ENCODE results near the gene DENND5A. TPM values are rescaled to one million over a fixed set of nuclear protein-coding genes. Genes with fewer than 3 reads are reported as not detected.

DENND5A gene
- total and polyA plus RNA-seq, 10 of the 15 experiments (the other 5 are each of a cell fraction or from before 2014, with no cell fraction given), result 15.6 to 157 (median 85.1) TPM

GRCh38 chr11:9210922-9211320 lies 54.2 kb downstream of the DENND5A start (continued):
- TF ChIP-seq, protein P1, sequence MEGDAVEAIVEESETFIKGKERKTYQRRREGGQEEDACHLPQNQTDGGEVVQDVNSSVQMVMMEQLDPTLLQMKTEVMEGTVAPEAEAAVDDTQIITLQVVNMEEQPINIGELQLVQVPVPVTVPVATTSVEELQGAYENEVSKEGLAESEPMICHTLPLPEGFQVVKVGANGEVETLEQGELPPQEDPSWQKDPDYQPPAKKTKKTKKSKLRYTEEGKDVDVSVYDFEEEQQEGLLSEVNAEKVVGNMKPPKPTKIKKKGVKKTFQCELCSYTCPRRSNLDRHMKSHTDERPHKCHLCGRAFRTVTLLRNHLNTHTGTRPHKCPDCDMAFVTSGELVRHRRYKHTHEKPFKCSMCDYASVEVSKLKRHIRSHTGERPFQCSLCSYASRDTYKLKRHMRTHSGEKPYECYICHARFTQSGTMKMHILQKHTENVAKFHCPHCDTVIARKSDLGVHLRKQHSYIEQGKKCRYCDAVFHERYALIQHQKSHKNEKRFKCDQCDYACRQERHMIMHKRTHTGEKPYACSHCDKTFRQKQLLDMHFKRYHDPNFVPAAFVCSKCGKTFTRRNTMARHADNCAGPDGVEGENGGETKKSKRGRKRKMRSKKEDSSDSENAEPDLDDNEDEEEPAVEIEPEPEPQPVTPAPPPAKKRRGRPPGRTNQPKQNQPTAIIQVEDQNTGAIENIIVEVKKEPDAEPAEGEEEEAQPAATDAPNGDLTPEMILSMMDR (IDR thresholded peaks at IDR 0.05 in 2 of 3, conservative IDR thresholded peaks at IDR 0.05 in 1 of 3; ENCODE audit: control insufficient read depth in 2 of 3, extremely low read depth in 1 of 3, insufficient read depth in 1 of 3, low read depth in 3 of 3, low read length in 3 of 3), result no peak
- TF ChIP-seq IRF4 (IDR thresholded peaks at IDR 0.05; ENCODE audit: low read depth, low read length) (peak; percentile 63; the same call in 1 of the 2 replicates), ASH2L (IDR thresholded peaks at IDR 0.05; ENCODE audit: borderline replicate concordance, low read depth) (no peak), ZNF274 (IDR thresholded peaks at IDR 0.05; ENCODE audit: insufficient read depth, insufficient read length) (no peak), RELB (IDR thresholded peaks at IDR 0.05; ENCODE audit: low read depth) (peak; percentile 93), CREB1 (IDR thresholded peaks at IDR 0.05; ENCODE audit: low read depth) (peak; percentile 42), RB1 (IDR thresholded peaks at IDR 0.05; ENCODE audit: borderline replicate concordance) (no peak), NFYB (IDR thresholded peaks at IDR 0.05; ENCODE audit: insufficient read depth, low read depth, low read length) (no peak), ZNF592 (IDR thresholded peaks at IDR 0.05) (no peak), TARDBP (IDR thresholded peaks at IDR 0.05; ENCODE audit: borderline replicate concordance) (no peak), CBX3 (IDR thresholded peaks at IDR 0.05; ENCODE audit: borderline replicate concordance, low read depth) (no peak), SKIL (IDR thresholded peaks at IDR 0.05; ENCODE audit: low read depth, poor library complexity, severe bottlenecking) (peak; percentile 86), MEF2A (IDR thresholded peaks at IDR 0.05; ENCODE audit: insufficient read depth, low read depth, low read length) (peak; percentile 45; the same call in 1 of the 2 replicates), SUPT20H (IDR thresholded peaks at IDR 0.05; ENCODE audit: borderline replicate concordance, control insufficient read depth, low read depth, low read length) (no peak), JUNB (IDR thresholded peaks at IDR 0.05) (peak; percentile 82), POLR2AphosphoS2 (IDR thresholded peaks at IDR 0.05; ENCODE audit: low read depth, low read length) (no peak)
- TF ChIP-seq, protein P2, sequence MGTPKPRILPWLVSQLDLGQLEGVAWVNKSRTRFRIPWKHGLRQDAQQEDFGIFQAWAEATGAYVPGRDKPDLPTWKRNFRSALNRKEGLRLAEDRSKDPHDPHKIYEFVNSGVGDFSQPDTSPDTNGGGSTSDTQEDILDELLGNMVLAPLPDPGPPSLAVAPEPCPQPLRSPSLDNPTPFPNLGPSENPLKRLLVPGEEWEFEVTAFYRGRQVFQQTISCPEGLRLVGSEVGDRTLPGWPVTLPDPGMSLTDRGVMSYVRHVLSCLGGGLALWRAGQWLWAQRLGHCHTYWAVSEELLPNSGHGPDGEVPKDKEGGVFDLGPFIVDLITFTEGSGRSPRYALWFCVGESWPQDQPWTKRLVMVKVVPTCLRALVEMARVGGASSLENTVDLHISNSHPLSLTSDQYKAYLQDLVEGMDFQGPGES (IDR thresholded peaks at IDR 0.05), result no peak
- TF ChIP-seq, protein P3, sequence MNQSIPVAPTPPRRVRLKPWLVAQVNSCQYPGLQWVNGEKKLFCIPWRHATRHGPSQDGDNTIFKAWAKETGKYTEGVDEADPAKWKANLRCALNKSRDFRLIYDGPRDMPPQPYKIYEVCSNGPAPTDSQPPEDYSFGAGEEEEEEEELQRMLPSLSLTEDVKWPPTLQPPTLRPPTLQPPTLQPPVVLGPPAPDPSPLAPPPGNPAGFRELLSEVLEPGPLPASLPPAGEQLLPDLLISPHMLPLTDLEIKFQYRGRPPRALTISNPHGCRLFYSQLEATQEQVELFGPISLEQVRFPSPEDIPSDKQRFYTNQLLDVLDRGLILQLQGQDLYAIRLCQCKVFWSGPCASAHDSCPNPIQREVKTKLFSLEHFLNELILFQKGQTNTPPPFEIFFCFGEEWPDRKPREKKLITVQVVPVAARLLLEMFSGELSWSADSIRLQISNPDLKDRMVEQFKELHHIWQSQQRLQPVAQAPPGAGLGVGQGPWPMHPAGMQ (IDR thresholded peaks at IDR 0.05; ENCODE audit: borderline replicate concordance), result no peak
